Measurements from ENCODE around the gene GUCY1B1.

Gene GUCY1B1

DNA sequence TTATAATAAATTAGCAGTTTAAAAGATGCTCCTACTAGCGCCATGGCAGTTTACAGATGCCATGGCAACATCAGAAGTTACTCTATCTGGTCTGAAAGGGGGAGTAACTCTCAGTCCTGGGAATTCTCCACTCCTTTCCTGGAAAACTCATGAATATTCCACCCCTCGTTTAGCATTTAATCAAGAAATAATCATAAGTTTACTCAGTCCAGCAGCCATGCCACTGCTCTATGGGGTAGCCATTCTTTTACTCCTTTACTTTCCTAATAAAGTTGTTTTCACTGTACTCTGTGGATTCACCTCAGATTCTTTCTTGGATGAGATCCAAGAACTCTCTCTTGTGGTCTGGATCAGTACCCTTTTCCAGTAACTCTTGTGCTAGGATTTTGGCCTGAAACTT is 52.3 kb downstream of the GUCY1B1 start:
- Histone ChIP-seq H3K9me3 (no peaks in the 10 kb centered on the region), H3K4me1 (no peaks in the 10 kb centered on the region), H3K27ac (no peak overlapping the region), H3K4me2 (no peak overlapping the region), H4K20me1 (no peaks in the 10 kb centered on the region), H3K36me3 (no peaks in the 10 kb centered on the region), H3K4me3 (no peak overlapping the region), H3K27me3 (no peaks in the 10 kb centered on the region), H3K9ac (no peak overlapping the region)
- TF ChIP-seq Cebpa-rat (IDR thresholded peaks at IDR 0.05) = no peak

DNA sequence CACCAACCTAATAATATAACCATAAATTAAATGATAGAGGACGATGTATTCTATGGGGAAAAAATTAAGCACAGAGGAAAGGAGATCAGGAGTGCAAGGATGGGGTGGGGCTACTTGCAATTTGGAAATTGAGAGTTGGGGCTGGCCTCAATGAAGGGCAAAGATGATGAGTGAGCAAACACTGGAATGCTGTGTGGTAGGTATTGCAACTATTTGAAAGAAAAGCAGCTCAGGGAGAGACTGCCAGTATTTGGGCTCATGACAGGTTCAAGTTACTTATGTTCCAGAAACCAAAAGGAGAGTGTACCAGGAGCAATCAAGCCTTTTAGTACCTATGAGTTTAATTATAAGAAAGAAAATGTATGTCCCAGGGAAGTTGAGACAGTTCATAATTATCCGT is 59.8 kb downstream of the GUCY1B1 start:
- H3K9ac ChIP-seq = no peak overlapping the region
- H3K4me2 ChIP-seq = no peak overlapping the region
- TF ChIP-seq Cebpa-rat (IDR thresholded peaks at IDR 0.05) = no peak
- H3K36me3 ChIP-seq = no peaks in the 10 kb centered on the region
- no peak overlapping the region for H3K27ac ChIP-seq
- H3K4me1 ChIP-seq = no peaks in the 10 kb centered on the region
- H4K20me1 ChIP-seq = no peaks in the 10 kb centered on the region
- H3K4me3 ChIP-seq = no peak overlapping the region
- no peaks in the 10 kb centered on the region for H3K27me3 ChIP-seq
- no peaks in the 10 kb centered on the region for H3K9me3 ChIP-seq

DNA sequence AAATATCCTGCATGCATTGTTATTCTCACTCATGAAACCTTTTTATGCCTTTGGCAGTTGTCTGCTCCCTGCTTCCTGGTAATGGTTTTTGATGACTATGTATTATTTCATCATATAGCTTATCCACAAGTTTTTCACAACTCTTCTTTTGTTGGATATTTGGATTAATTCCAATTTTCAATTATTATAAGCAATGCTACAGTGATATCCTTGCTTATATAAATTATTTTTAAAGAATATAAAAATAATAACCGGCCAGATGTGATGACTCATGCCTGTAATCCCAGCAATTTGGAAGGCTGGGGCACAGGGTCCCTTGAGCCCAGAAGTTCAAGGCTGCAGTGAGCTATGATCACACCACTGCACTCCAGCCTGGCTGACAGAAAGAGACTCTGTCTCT is 60.2 kb downstream of the GUCY1B1 start:
- H4K20me1 ChIP-seq = no peaks in the 10 kb centered on the region
- no peaks in the 10 kb centered on the region for H3K9me3 ChIP-seq
- TF ChIP-seq Cebpa-rat (IDR thresholded peaks at IDR 0.05) = no peak
- H3K9ac ChIP-seq = no peak overlapping the region
- no peaks in the 10 kb centered on the region for H3K27me3 ChIP-seq
- no peak overlapping the region for H3K4me2 ChIP-seq
- no peaks in the 10 kb centered on the region for H3K4me1 ChIP-seq
- no peak overlapping the region for H3K4me3 ChIP-seq
- H3K36me3 ChIP-seq = no peaks in the 10 kb centered on the region
- no peak overlapping the region for H3K27ac ChIP-seq

DNA sequence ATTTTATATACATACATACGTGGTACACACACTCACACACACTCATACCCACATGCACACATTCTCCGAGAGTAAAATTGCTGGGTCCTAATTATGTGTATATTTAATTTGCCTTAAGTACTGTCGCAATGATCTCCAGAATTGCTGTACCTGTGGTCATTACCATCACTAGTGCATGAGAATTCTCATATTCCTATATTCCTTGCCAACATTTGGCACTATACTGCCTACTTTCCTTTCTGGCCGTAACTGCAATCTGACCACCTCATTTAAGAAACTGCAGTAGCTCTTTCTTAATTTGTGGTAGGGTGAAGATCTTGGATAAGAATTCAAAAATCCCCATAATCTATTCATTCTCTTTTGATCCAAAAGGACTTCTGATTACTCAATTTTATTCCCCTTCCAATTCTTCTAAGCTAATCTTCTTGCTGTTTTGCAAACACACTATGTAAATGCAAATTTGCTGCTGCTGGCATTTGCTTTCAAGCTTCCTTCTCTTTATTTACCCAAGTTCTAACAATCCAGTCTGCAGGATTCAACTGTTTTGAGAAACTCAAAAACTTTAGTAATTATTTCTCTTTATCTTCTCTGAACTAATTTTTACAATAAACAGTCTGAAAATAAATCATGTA is 62.2 kb downstream of the GUCY1B1 start:
- Histone ChIP-seq H3K4me1 (no peaks in the 10 kb centered on the region), H3K4me2 (no peak overlapping the region), H3K9me3 (no peaks in the 10 kb centered on the region), H3K4me3 (no peak overlapping the region), H3K27ac (no peak overlapping the region), H3K27me3 (no peaks in the 10 kb centered on the region), H3K36me3 (no peaks in the 10 kb centered on the region), H3K9ac (no peak overlapping the region), H4K20me1 (no peaks in the 10 kb centered on the region)
- TF ChIP-seq Cebpa-rat (IDR thresholded peaks at IDR 0.05) = no peak

DNA sequence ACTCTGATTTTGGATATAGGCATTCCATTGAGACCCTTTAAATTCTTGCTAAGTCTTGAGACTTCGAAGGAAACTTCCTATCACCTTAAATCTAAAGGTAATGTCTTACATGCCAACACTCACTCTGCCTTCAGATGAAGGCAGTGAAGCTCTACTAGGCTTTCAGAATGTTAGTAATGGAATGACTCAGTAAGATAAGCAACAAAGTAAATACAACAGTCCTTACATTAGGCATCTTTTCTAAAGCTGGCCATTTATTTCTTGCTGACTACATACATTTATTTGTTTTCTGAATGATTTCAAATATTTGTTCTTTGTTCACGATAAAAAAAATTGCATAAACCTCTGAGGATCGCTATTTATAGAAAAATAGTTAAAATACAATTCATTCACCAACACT is 63.8 kb downstream of the GUCY1B1 start:
- no peak overlapping the region for H3K4me3 ChIP-seq
- no peaks in the 10 kb centered on the region for H3K9me3 ChIP-seq
- H3K27me3 ChIP-seq = no peaks in the 10 kb centered on the region
- no peaks in the 10 kb centered on the region for H4K20me1 ChIP-seq
- H3K4me2 ChIP-seq = no peak overlapping the region
- no peaks in the 10 kb centered on the region for H3K36me3 ChIP-seq
- H3K9ac ChIP-seq = no peak overlapping the region
- no peak overlapping the region for H3K27ac ChIP-seq
- H3K4me1 ChIP-seq = no peaks in the 10 kb centered on the region
- no peak for TF ChIP-seq Cebpa-rat (IDR thresholded peaks at IDR 0.05)

DNA sequence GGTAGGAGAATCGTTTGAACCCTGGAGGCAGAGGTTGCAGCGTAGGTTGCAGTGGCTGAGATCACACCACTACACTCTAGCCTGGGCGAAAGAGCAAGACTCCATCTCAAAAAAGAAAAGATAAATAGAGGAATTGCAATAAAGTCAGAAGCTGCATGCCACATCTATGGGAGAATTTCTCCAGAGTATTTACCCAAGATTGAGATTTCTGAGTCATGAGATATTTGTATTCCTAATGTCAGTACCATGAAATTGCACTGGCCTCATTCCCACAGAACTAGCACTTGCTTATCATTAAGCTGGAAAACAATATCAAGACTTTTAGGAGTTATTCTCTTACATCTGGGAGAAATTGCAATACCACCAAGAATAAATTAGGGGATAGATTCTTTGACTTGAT is 69.8 kb downstream of the GUCY1B1 start:
- no peak overlapping the region for H3K9ac ChIP-seq
- TF ChIP-seq Cebpa-rat (IDR thresholded peaks at IDR 0.05) = no peak

DNA sequence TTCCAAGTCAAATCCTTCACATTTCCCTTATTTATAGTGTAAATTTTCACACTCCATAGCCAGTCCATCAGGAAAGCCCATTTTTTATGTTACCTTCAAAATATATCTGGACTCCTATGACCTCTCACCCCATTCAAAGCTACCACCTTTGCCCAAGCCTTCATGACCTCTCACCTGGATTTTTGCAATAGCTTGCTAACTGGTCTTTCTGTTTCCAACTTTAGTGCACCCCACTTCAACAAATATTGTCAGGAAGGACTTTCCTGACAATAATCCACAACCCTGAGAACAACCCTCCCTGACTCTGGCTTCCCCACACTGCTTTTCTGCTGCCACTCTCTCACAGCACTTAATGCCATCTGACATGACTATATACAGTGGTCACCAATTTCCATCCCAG is 73.8 kb downstream of the GUCY1B1 start:
- Histone ChIP-seq H4K20me1 (no peaks in the 10 kb centered on the region), H3K27ac (no peak overlapping the region), H3K36me3 (no peaks in the 10 kb centered on the region), H3K9ac (no peak overlapping the region), H3K4me1 (no peaks in the 10 kb centered on the region), H3K9me3 (no peaks in the 10 kb centered on the region), H3K4me3 (no peak overlapping the region), H3K27me3 (no peaks in the 10 kb centered on the region), H3K4me2 (no peak overlapping the region)
- TF ChIP-seq Cebpa-rat (IDR thresholded peaks at IDR 0.05) = no peak

More for the DNA sequence above, 69.8 kb downstream of the GUCY1B1 start:
- Histone ChIP-seq H3K27me3 (no peaks in the 10 kb centered on the region), H3K4me3 (no peak overlapping the region), H4K20me1 (no peaks in the 10 kb centered on the region), H3K4me2 (no peak overlapping the region), H3K36me3 (no peaks in the 10 kb centered on the region), H3K27ac (no peak overlapping the region), H3K9me3 (no peaks in the 10 kb centered on the region), H3K4me1 (no peaks in the 10 kb centered on the region)

DNA sequence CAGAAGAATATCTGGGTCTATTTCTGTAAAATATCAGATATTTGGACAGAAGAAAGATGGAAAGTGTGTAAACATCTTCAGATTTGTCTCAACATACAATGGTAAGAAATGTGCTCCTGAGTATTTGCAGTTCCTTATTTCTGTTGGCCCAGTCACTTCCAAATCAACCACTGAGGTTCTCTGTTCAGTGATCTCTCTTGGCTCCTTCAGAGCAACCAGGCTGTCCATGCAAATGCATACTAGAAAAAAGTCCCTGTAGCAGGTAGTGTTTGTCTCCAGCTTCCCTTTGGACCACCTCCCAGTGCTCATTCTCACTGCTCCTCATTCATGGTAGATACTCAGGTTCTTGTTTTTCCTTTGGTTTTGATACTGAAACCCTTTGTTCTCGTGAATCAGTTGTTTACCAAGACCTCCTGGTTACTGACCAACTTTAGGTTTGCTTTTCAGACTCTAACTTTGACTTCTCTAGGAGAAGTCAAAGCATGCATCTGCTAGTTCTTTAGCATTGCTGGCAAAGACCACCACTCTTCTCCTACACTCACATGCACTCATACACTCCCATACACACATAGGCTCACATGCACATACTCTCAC is 78.5 kb downstream of the GUCY1B1 start:
- Histone ChIP-seq H3K4me1 (no peaks in the 10 kb centered on the region), H3K4me2 (no peak overlapping the region), H4K20me1 (no peaks in the 10 kb centered on the region), H3K36me3 (no peaks in the 10 kb centered on the region), H3K4me3 (no peak overlapping the region), H3K9ac (no peak overlapping the region), H3K27me3 (no peaks in the 10 kb centered on the region), H3K9me3 (no peaks in the 10 kb centered on the region), H3K27ac (no peak overlapping the region)
- TF ChIP-seq Cebpa-rat (IDR thresholded peaks at IDR 0.05) = no peak

DNA sequence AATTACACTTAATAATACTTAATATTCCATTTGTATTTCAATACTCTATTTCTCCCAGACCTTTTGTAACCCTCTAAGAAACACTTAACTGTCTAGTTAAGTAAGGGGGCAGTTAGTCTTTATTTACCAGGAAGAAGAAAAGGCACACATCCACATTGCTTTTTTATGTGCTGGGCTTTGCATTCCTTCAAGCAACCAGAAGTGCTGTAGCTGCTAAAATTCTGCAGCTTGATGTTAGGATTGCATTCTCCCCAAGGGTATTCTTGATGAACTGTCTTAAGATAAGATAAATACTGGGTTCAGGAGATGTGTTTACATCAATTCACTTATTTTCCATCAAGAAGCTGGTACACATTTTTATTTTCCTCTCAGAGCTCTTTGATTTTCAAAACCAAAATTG is 83.3 kb downstream of the GUCY1B1 start:
- no peak for TF ChIP-seq Cebpa-rat (IDR thresholded peaks at IDR 0.05)
- Histone ChIP-seq H3K4me2 (no peak overlapping the region), H3K9me3 (peaks cover 5% of the 10 kb centered on the region), H3K27me3 (no peaks in the 10 kb centered on the region), H3K36me3 (no peaks in the 10 kb centered on the region), H4K20me1 (no peaks in the 10 kb centered on the region), H3K9ac (no peak overlapping the region), H3K4me1 (no peaks in the 10 kb centered on the region), H3K27ac (no peak overlapping the region), H3K4me3 (no peak overlapping the region)

DNA sequence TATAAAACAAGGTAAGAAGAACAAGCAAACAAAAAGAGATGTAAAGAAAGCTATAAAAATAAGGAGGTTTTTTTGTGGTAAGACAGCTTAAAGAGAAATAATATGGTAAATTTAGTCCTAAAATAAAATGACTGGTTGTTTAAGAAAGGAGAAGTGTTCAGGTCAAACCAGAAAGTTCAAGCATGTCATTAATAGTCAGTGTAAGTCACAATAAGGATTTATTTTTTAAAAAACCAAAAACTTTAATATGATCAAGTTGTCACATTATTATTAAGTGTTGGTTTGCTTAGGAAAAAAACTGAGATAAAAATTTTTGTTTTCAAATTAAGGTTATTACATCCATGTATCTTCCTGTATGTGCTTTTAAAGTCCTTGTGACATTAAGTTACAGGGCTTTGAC is 88.1 kb downstream of the GUCY1B1 start:
- H3K27me3 ChIP-seq = no peaks in the 10 kb centered on the region
- H4K20me1 ChIP-seq = no peaks in the 10 kb centered on the region
- H3K9ac ChIP-seq = no peak overlapping the region
- TF ChIP-seq Cebpa-rat (IDR thresholded peaks at IDR 0.05) = no peak
- H3K27ac ChIP-seq = no peak overlapping the region
- peaks cover 19% of the 10 kb centered on the region for H3K9me3 ChIP-seq
- H3K4me3 ChIP-seq = no peak overlapping the region
- H3K4me2 ChIP-seq = no peak overlapping the region
- H3K4me1 ChIP-seq = no peaks in the 10 kb centered on the region
- no peaks in the 10 kb centered on the region for H3K36me3 ChIP-seq

DNA sequence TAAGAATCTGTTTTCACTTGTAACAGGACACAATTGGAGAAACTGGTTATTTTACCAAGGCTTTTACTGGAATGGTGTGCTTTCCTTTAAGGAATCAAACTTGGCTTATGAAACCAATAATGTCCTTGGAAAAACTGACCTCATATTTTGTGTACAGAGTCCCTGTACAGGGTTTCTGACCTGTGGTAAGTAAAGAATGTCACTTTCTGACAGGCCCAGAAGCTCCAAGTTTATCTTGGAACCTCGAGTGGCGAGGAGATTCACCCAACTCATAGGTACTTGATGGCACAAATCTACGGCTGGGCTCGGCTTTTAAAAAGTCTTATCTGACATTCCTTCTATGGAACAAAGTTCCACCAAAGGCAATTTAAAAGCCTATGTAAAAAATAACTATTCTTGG is 90.2 kb downstream of the GUCY1B1 start:
- H3K4me1 ChIP-seq = no peaks in the 10 kb centered on the region
- no peak for TF ChIP-seq Cebpa-rat (IDR thresholded peaks at IDR 0.05)
- H3K27ac ChIP-seq = no peak overlapping the region
- no peaks in the 10 kb centered on the region for H3K27me3 ChIP-seq
- no peak overlapping the region for H3K4me2 ChIP-seq
- no peaks in the 10 kb centered on the region for H4K20me1 ChIP-seq
- no peak overlapping the region for H3K4me3 ChIP-seq
- H3K36me3 ChIP-seq = no peaks in the 10 kb centered on the region
- H3K9ac ChIP-seq = no peak overlapping the region
- H3K9me3 ChIP-seq = peaks cover 19% of the 10 kb centered on the region
